HG03135 (cell line): ENCODE data around the gene HAUS8.

Source experiments
- ATAC-seq: cut with Tn5 transposase; IDR thresholded peaks from one replicate; pipeline ENCODE4 v1.9.1; 2021; ENCODE audit warnings: mild to moderate bottlenecking, moderate library complexity; ENCODE audit not compliant: unreplicated experiment

Gene HAUS8

GRCh38 chr19:17001603-17002183, 73.6 kb downstream of the HAUS8 start:
- ATAC-seq: no peak
